Activated naive CD4-positive, alpha-beta T cell treated with anti-CD3 and anti-CD28 coated beads, Interleukin-2, amount 50 U/mL, for 24 hours (primary cell): Measurements from ENCODE around the gene TRABD2A.
A peak's percentile ranks its signal among the peaks of the same experiment; 100 is the strongest.
"Not testable (repeated sequence)": the region's sequence is repeated elsewhere in the genome, so short reads cannot be mapped to it uniquely, and the experiment has no call there.

Experiments used
- H3K27ac Mint-ChIP-seq: one replicate; pipeline ENCODE4 v1.8.0; 2021; ENCODE audit warnings: mild to moderate bottlenecking, mixed read lengths
- H3K27me3 Mint-ChIP-seq: one replicate; pipeline ENCODE4 v1.8.0; 2021; ENCODE audit warnings: mixed read lengths
- H3K36me3 Mint-ChIP-seq: one replicate; pipeline ENCODE4 v1.8.0; 2021; ENCODE audit warnings: mixed read lengths
- H3K4me1 Mint-ChIP-seq: one replicate; pipeline ENCODE4 v1.8.0; 2021; ENCODE audit warnings: mixed read lengths
- H3K4me3 Mint-ChIP-seq: one replicate; pipeline ENCODE4 v1.8.0; 2021; ENCODE audit warnings: mild to moderate bottlenecking, mixed read lengths
- H3K9me3 Mint-ChIP-seq: one replicate; pipeline ENCODE4 v1.8.0; 2021; ENCODE audit warnings: mixed read lengths

The TRABD2A gene

GRCh38 chr2:84876369-84876768 lies 4.5 kb downstream of the TRABD2A start:
- Mint-ChIP-seq H3K4me3 (peak overlapping the region; percentile 95), H3K27ac (peak overlapping the region; percentile 96)

GRCh38 chr2:84875619-84876018 lies 5.3 kb downstream of the TRABD2A start:
- not testable (repeated sequence) for H3K27me3 Mint-ChIP-seq, H3K9me3 Mint-ChIP-seq
- Mint-ChIP-seq H3K4me1 (peaks cover 73% of the 10 kb centered on the region), H3K4me3 (peak overlapping the region; percentile 95), H3K36me3 (peaks cover 15% of the 10 kb centered on the region), H3K27ac (peak overlapping the region; percentile 96)

More at GRCh38 chr2:84876369-84876768, 4.5 kb downstream of the TRABD2A start:
- H3K27me3 Mint-ChIP-seq, result no peaks in the 10 kb centered on the region
- H3K4me1 Mint-ChIP-seq, result peaks cover 68% of the 10 kb centered on the region
- no peaks in the 10 kb centered on the region for H3K9me3 Mint-ChIP-seq
- peaks cover 15% of the 10 kb centered on the region for H3K36me3 Mint-ChIP-seq

- Mint-ChIP-seq H3K4me3 (peak overlapping the region; percentile 64), H3K4me1 (peaks cover 78% of the 10 kb centered on the region), H3K27ac (peak overlapping the region; percentile 96), H3K36me3 (peaks cover 18% of the 10 kb centered on the region), H3K9me3 (no peaks in the 10 kb centered on the region), H3K27me3 (no peaks in the 10 kb centered on the region)
Measured at GRCh38 chr2:84875213-84875560, 5.7 kb downstream of the TRABD2A start.

GRCh38 chr2:84874381-84875212 lies 6.3 kb downstream of the TRABD2A start:
- peak overlapping the region; percentile 96 for H3K27ac Mint-ChIP-seq
- no peaks in the 10 kb centered on the region for H3K27me3 Mint-ChIP-seq
- peak overlapping the region; percentile 64 for H3K4me3 Mint-ChIP-seq
- H3K9me3 Mint-ChIP-seq, result no peaks in the 10 kb centered on the region
- H3K4me1 Mint-ChIP-seq, result peaks cover 84% of the 10 kb centered on the region
- peaks cover 21% of the 10 kb centered on the region for H3K36me3 Mint-ChIP-seq

GRCh38 chr2:84873350-84873749 lies 7.5 kb downstream of the TRABD2A start:
- H3K4me3 Mint-ChIP-seq, result peak overlapping the region; percentile 57
- H3K36me3 Mint-ChIP-seq, result peaks cover 23% of the 10 kb centered on the region
- no peaks in the 10 kb centered on the region for H3K27me3 Mint-ChIP-seq
- peaks cover 91% of the 10 kb centered on the region for H3K4me1 Mint-ChIP-seq
- no peaks in the 10 kb centered on the region for H3K9me3 Mint-ChIP-seq
- peak overlapping the region; percentile 71 for H3K27ac Mint-ChIP-seq

- H3K27me3 Mint-ChIP-seq, H3K4me3 Mint-ChIP-seq: not testable (repeated sequence)
- peaks cover 23% of the 10 kb centered on the region for H3K36me3 Mint-ChIP-seq
Measured at GRCh38 chr2:84872691-84873090, 8.2 kb downstream of the TRABD2A start.

GRCh38 chr2:84870306-84870705 lies 10.6 kb downstream of the TRABD2A start:
- peak overlapping the region; percentile 84 for H3K27ac Mint-ChIP-seq
- no peaks in the 10 kb centered on the region for H3K9me3 Mint-ChIP-seq
- H3K27me3 Mint-ChIP-seq, result no peaks in the 10 kb centered on the region
- H3K4me1 Mint-ChIP-seq, result peaks cover 90% of the 10 kb centered on the region
- peak overlapping the region; percentile 62 for H3K4me3 Mint-ChIP-seq
- peaks cover 22% of the 10 kb centered on the region for H3K36me3 Mint-ChIP-seq

More at GRCh38 chr2:84872691-84873090, 8.2 kb downstream of the TRABD2A start:
- not testable (repeated sequence) for H3K27ac Mint-ChIP-seq, H3K9me3 Mint-ChIP-seq
- peaks cover 90% of the 10 kb centered on the region for H3K4me1 Mint-ChIP-seq

GRCh38 chr2:84868327-84868726 lies 12.6 kb downstream of the TRABD2A start:
- Mint-ChIP-seq H3K36me3 (peaks cover 18% of the 10 kb centered on the region), H3K4me1 (peaks cover 88% of the 10 kb centered on the region), H3K27ac (peak overlapping the region; percentile 97)
- H3K9me3 Mint-ChIP-seq, H3K27me3 Mint-ChIP-seq, H3K4me3 Mint-ChIP-seq: not testable (repeated sequence)

- peak overlapping the region; percentile 97 for H3K27ac Mint-ChIP-seq
- H3K4me1 Mint-ChIP-seq, result peaks cover 93% of the 10 kb centered on the region
- no peaks in the 10 kb centered on the region for H3K27me3 Mint-ChIP-seq
- no peaks in the 10 kb centered on the region for H3K9me3 Mint-ChIP-seq
- peaks cover 16% of the 10 kb centered on the region for H3K36me3 Mint-ChIP-seq
- no peak overlapping the region for H3K4me3 Mint-ChIP-seq
Measured at GRCh38 chr2:84866122-84866521, 14.8 kb downstream of the TRABD2A start.

- Mint-ChIP-seq H3K27ac (peak overlapping the region; percentile 97), H3K4me1 (peaks cover 92% of the 10 kb centered on the region), H3K9me3 (no peaks in the 10 kb centered on the region), H3K4me3 (peak overlapping the region; percentile 66), H3K27me3 (no peaks in the 10 kb centered on the region), H3K36me3 (peaks cover 12% of the 10 kb centered on the region)
Measured at GRCh38 chr2:84865181-84865783, 15.6 kb downstream of the TRABD2A start.

- peaks cover 94% of the 10 kb centered on the region for H3K4me1 Mint-ChIP-seq
- peak overlapping the region; percentile 96 for H3K27ac Mint-ChIP-seq
- peak overlapping the region; percentile 74 for H3K4me3 Mint-ChIP-seq
- no peaks in the 10 kb centered on the region for H3K27me3 Mint-ChIP-seq
- H3K9me3 Mint-ChIP-seq, result no peaks in the 10 kb centered on the region
- peaks cover 8% of the 10 kb centered on the region for H3K36me3 Mint-ChIP-seq
Measured at GRCh38 chr2:84862006-84862405, 18.9 kb downstream of the TRABD2A start.

GRCh38 chr2:84861539-84861938 lies 19.3 kb downstream of the TRABD2A start:
- Mint-ChIP-seq H3K9me3 (no peaks in the 10 kb centered on the region), H3K36me3 (peaks cover 11% of the 10 kb centered on the region), H3K27ac (peak overlapping the region; percentile 96), H3K27me3 (no peaks in the 10 kb centered on the region), H3K4me1 (peaks cover 94% of the 10 kb centered on the region), H3K4me3 (peak overlapping the region; percentile 74)

- Mint-ChIP-seq H3K9me3 (no peaks in the 10 kb centered on the region), H3K36me3 (peaks cover 9% of the 10 kb centered on the region), H3K27me3 (no peaks in the 10 kb centered on the region), H3K4me1 (peaks cover 94% of the 10 kb centered on the region), H3K27ac (peak overlapping the region; percentile 91), H3K4me3 (peak overlapping the region; percentile 80)
Measured at GRCh38 chr2:84858937-84859336, 21.9 kb downstream of the TRABD2A start.

- H3K27me3 Mint-ChIP-seq, result no peaks in the 10 kb centered on the region
- H3K36me3 Mint-ChIP-seq, result peaks cover 12% of the 10 kb centered on the region
- H3K9me3 Mint-ChIP-seq, result peaks cover 3% of the 10 kb centered on the region
- peak overlapping the region; percentile 30 for H3K4me3 Mint-ChIP-seq
- H3K27ac Mint-ChIP-seq, result peak overlapping the region; percentile 97
- peaks cover 95% of the 10 kb centered on the region for H3K4me1 Mint-ChIP-seq
Measured at GRCh38 chr2:84858123-84858522, 22.8 kb downstream of the TRABD2A start.

- H3K4me1 Mint-ChIP-seq, result peaks cover 95% of the 10 kb centered on the region
- peak overlapping the region; percentile 67 for H3K4me3 Mint-ChIP-seq
- H3K27ac Mint-ChIP-seq, result peak overlapping the region; percentile 97
- H3K9me3 Mint-ChIP-seq, result peaks cover 6% of the 10 kb centered on the region
- no peaks in the 10 kb centered on the region for H3K27me3 Mint-ChIP-seq
- H3K36me3 Mint-ChIP-seq, result peaks cover 16% of the 10 kb centered on the region
Measured at GRCh38 chr2:84857566-84857965, 23.3 kb downstream of the TRABD2A start.

GRCh38 chr2:84856787-84857186 lies 24.1 kb downstream of the TRABD2A start:
- H3K4me1 Mint-ChIP-seq, result peaks cover 95% of the 10 kb centered on the region
- H3K9me3 Mint-ChIP-seq, result peaks cover 6% of the 10 kb centered on the region
- H3K27ac Mint-ChIP-seq, result peak overlapping the region; percentile 97
- H3K27me3 Mint-ChIP-seq, result no peaks in the 10 kb centered on the region
- H3K4me3 Mint-ChIP-seq, result peak overlapping the region; percentile 67
- H3K36me3 Mint-ChIP-seq, result peaks cover 21% of the 10 kb centered on the region
